ENCODE results near the gene ADM5. TPM values are rescaled to one million over a fixed set of nuclear protein-coding genes. Genes with fewer than 3 reads are reported as not detected.

The ADM5 gene
- total RNA-seq, 4 donors from 2014 or later = 0.91 to 2.8 (median 1.8) TPM

DNA sequence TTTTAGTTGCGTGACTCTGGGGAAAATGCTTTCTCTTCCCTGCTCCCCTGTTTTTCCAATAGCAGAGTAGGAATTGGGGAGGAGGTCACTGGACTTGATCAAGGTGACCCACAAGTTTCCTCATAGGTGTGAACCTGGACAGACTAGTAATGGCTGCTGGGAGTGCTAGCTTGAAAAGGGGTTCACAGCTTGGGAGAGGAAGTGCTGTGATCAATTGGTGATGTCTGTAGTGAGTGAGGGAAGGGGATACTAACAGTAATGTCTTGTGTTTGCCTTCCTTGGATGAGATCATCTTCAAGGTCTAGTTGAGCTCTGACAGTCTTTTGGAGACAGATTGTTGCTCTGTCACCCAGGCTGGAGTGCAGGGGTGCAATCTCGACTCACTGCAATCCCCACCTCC, 21.9 kb upstream of the ADM5 start:
- WGBS, 2 donors = 67 to 82% methylated on average over 2 of the region's 2 CpGs
- no peaks in the 10 kb centered on the region for H3K27me3 ChIP-seq
- no peak overlapping the region for H3K27ac ChIP-seq
- H3K4me1 ChIP-seq = peaks cover 19 to 50% (median 19%) of the 10 kb centered on the region in 3 donors
- TF ChIP-seq, protein P1, sequence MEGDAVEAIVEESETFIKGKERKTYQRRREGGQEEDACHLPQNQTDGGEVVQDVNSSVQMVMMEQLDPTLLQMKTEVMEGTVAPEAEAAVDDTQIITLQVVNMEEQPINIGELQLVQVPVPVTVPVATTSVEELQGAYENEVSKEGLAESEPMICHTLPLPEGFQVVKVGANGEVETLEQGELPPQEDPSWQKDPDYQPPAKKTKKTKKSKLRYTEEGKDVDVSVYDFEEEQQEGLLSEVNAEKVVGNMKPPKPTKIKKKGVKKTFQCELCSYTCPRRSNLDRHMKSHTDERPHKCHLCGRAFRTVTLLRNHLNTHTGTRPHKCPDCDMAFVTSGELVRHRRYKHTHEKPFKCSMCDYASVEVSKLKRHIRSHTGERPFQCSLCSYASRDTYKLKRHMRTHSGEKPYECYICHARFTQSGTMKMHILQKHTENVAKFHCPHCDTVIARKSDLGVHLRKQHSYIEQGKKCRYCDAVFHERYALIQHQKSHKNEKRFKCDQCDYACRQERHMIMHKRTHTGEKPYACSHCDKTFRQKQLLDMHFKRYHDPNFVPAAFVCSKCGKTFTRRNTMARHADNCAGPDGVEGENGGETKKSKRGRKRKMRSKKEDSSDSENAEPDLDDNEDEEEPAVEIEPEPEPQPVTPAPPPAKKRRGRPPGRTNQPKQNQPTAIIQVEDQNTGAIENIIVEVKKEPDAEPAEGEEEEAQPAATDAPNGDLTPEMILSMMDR (IDR thresholded peaks at IDR 0.05) = no peak
- no peak for TF ChIP-seq POLR2A (IDR thresholded peaks at IDR 0.05)
- H3K9me3 ChIP-seq = no peaks in the 10 kb centered on the region
- intact Hi-C loops (cut with DNase I) = no loop called here
- no peak for DNase-seq
- peaks cover under 1 to 24% (median 6%) of the 10 kb centered on the region in 3 donors for H3K36me3 ChIP-seq
- H3K4me3 ChIP-seq = no peak overlapping the region

DNA sequence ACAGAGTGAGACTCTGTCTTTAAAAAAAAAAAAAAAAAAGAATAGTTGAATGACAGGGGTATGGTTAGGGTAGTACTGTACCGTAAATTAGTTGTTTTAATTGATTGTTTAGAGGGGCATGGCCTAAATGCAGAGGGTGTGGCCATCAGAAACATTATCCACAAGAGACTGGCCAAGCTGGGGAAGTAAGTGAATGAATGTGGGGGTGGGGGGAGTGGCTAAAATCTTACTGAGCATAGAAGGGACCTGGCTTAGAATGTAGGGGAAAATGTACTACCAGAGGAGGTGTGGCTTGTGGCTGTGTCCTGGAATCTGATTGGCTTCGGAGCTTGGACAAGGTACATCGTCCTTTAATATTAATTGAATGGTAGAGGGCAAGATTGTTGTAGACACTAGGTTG, 19.9 kb upstream of the ADM5 start:
- H3K27me3 ChIP-seq = no peaks in the 10 kb centered on the region
- peaks cover 0 to 17% (median 0%) of the 10 kb centered on the region in 3 donors for H3K36me3 ChIP-seq
- DNase-seq = no peak
- 88 to 91% methylated on average over 3 of the region's 3 CpGs for WGBS, 2 donors
- TF ChIP-seq POLR2A (IDR thresholded peaks at IDR 0.05) = no peak
- TF ChIP-seq, protein P1 (IDR thresholded peaks at IDR 0.05) = no peak
- H3K27ac ChIP-seq = no peak overlapping the region
- H3K4me1 ChIP-seq = peaks cover 10 to 31% (median 11%) of the 10 kb centered on the region in 3 donors
- intact Hi-C loops (cut with DNase I) = no loop called here
- no peak overlapping the region for H3K4me3 ChIP-seq
- H3K9me3 ChIP-seq = no peaks in the 10 kb centered on the region

DNA sequence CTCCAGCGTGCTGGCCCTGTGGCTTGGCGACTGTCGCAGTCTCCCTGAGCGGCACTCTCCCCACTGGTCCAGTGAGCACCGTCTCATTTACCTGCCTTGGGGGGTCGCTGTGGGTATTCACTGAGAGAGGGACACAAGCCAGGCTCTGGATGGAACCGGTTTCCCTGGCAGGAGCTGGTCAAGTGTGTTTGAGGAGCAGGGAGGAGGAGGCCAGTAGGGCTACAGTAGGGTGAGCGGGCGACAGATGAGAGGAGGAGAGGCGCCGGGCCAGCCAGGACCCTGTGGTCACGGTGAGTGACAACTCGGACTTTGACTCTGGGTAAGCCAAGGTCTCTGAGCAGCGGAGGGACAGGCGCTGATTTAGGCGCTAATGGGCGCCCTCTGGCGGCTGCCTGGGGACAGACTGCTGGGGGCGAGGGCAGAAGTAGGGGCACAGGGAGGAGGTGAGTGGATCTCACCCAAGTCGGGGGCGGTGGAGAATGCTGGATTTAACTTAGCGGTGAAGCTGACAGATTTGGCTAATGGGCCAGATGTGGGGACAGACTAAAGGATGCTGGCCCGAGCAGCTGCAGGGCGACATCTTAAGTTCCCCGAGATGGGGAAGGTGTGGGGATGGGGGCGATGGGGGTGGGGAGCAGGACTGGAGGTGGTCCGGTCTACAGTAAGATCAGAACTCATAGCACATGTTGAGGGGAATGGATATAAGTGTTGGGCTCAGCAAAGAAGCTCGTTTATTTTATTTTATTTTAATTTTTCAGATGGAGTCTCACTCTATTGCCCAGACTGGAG, 17.1 kb upstream of the ADM5 start:
- DNase-seq = no peak

DNA sequence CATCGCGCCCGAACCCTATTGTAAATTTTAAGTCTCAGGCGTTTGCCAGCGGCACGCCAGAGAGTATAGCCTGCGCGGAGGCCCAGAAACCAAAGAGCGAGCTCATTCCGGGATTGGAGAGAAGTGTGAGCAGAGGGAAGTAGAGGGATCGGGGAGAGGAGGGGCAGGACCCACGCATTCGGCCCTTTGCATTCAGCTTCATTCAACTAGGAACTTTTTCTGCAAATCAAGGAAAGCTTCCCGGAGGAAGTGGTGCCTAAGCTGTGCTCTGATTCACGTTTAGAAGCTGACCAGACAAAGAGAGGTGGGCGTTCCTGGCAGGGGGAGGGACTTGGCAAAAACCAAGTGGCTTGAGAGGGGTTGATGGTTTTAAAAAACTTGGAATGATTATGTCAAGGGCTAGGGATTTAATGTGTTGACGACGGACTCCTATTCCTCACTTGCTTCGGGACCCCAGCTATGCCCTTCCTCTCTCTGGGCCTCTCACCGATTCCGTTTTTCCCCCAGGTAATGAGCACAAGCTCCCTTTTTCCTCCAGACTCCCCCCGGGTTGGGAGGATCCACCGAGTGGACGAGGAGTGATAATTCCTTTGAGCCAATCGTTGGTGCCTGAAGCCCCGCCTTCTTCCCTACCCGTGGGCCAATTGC, 13.1 kb upstream of the ADM5 start:
- peak in 1 of 4 donors; percentile 63 for TF ChIP-seq POLR2A (IDR thresholded peaks at IDR 0.05)
- TF ChIP-seq, protein P1 (IDR thresholded peaks at IDR 0.05) = no peak
- DNase-seq = no peak
- H3K27me3 ChIP-seq = no peaks in the 10 kb centered on the region
- H3K4me1 ChIP-seq = peaks cover 29 to 60% (median 40%) of the 10 kb centered on the region in 3 donors
- 3 to 4% methylated on average over 20 to 23 of the region's 27 CpGs for WGBS, 2 donors
- H3K9me3 ChIP-seq = no peaks in the 10 kb centered on the region
- peak overlapping the region; percentile 15 to 64 (median 40) for H3K4me3 ChIP-seq
- intact Hi-C loops (cut with DNase I) = loop anchor here (10.0 kb wide), 1 partner anchor 101 kb away; no protein-coding TSS in a partner anchor
- peak overlapping the region; percentile 87 to 96 (median 90) for H3K27ac ChIP-seq
- H3K36me3 ChIP-seq = peaks cover 0 to 6% (median under 1%) of the 10 kb centered on the region in 3 donors

More for the DNA sequence above, 17.1 kb upstream of the ADM5 start:
- Histone ChIP-seq H3K36me3 (peaks cover 0 to 17% (median 0%) of the 10 kb centered on the region in 3 donors), H3K4me1 (peaks cover 4 to 22% (median 10%) of the 10 kb centered on the region in 3 donors), H3K27me3 (no peaks in the 10 kb centered on the region), H3K9me3 (no peaks in the 10 kb centered on the region), H3K4me3 (peak overlapping the region in 1 of 4 donors; percentile 48), H3K27ac (peak overlapping the region in 2 of 4 donors; percentile 34 to 55)
- WGBS, 2 donors = 35 to 38% methylated on average over 13 to 15 of the region's 28 CpGs
- TF ChIP-seq, protein P1 (IDR thresholded peaks at IDR 0.05) = peak; percentile 75 to 91 (median 82)
- no peak for TF ChIP-seq POLR2A (IDR thresholded peaks at IDR 0.05)
- intact Hi-C loops (cut with DNase I) = loop anchor here (10.0 kb wide), 1 partner anchor 98 kb away; no protein-coding TSS in a partner anchor
